Large intestine (tissue), 3 donors: ENCODE results near the gene TRAPPC13. TPM values are rescaled to one million over a fixed set of nuclear protein-coding genes. Genes with fewer than 3 reads are reported as not detected.

Source experiments
- DNase-seq, 2 donors: peaks; one replicate each; pipeline versions ENCODE4 v3.0.0 to v3.0.0-alpha.2; 2013
- H3K27ac ChIP-seq: one replicate; pipeline ENCODE4 v1.5.1; 2013; ENCODE audit warnings: low read length
- H3K27me3 ChIP-seq: 2 replicates; pipeline ENCODE4 v1.6.1; 2013; ENCODE audit warnings: low read length; ENCODE audit not compliant: control insufficient read depth, insufficient read depth
- H3K36me3 ChIP-seq: 2 replicates; pipeline ENCODE4 v1.6.1; 2013; ENCODE audit warnings: low read length; ENCODE audit not compliant: control insufficient read depth, insufficient read depth
- H3K4me1 ChIP-seq: one replicate; pipeline ENCODE4 v1.6.1; 2013; ENCODE audit warnings: low read length; ENCODE audit not compliant: control insufficient read depth, insufficient read depth
- H3K4me3 ChIP-seq: one replicate; pipeline ENCODE4 v1.5.1; 2013; ENCODE audit warnings: low read length
- H3K9me3 ChIP-seq: one replicate; pipeline ENCODE4 v1.6.1; 2013; ENCODE audit warnings: mild to moderate bottlenecking, low read depth, low read length, moderate library complexity; ENCODE audit not compliant: control insufficient read depth
- WGBS: methylation state at CpG from one replicate; pipeline ENCODE4 v1.1.5; 2013; ENCODE audit warnings: low lambda C conversion rate; ENCODE audit not compliant: insufficient coverage; 5-methylcytosine and 5-hydroxymethylcytosine counted together
- polyA plus RNA-seq: library from polyadenylated mRNA; unstranded; fragments of 120-200 nt; gene quantifications from one replicate; pipeline ENCODE4 v1.2.1, GENCODE V29; 2013

Gene TRAPPC13
- polyA plus RNA-seq, 1 donor, result 22.4 TPM

- H3K9me3 ChIP-seq, result no peaks in the 10 kb centered on the region
- H3K4me3 ChIP-seq, result no peak overlapping the region
- H3K36me3 ChIP-seq, result no peaks in the 10 kb centered on the region
- WGBS, result 80% methylated on average over 1 of the region's 4 CpGs
- no peak for DNase-seq
- H3K4me1 ChIP-seq, result no peaks in the 10 kb centered on the region
- no peak overlapping the region for H3K27ac ChIP-seq
- no peaks in the 10 kb centered on the region for H3K27me3 ChIP-seq
These were observed 83.3 kb downstream of the TRAPPC13 start for GRCh38 chr5:65708145-65708544.

Other genes starting within 250 kb of the TRAPPC13 start
- gene ADAMTS6, start 143.1 kb upstream of the TRAPPC13 start, polyA plus RNA-seq, result 2.3 TPM
- 19.0 TPM for gene CENPK, start 61.9 kb upstream of the TRAPPC13 start, polyA plus RNA-seq
- gene PPWD1, start 61.7 kb upstream of the TRAPPC13 start, polyA plus RNA-seq, result 72.7 TPM
- gene TRIM23, start 694 bp upstream of the TRAPPC13 start, polyA plus RNA-seq, result 13.4 TPM
- gene SHLD3, start within 50 bp of the TRAPPC13 start, polyA plus RNA-seq, result 6.1 TPM
- gene SGTB, start 97.1 kb downstream of the TRAPPC13 start, polyA plus RNA-seq, result 4.3 TPM
- gene NLN, start 97.2 kb downstream of the TRAPPC13 start, polyA plus RNA-seq, result 11.8 TPM